Measurements from ENCODE around the gene DIPK1C. TPM values are rescaled to one million over a fixed set of nuclear protein-coding genes. Genes with fewer than 3 reads are reported as not detected.

The DIPK1C gene
- total and polyA plus RNA-seq, 10 of the 15 experiments (the other 5 are each of a cell fraction or from before 2014, with no cell fraction given): not detected

- no peaks in the 10 kb centered on the region for H3K36me3 ChIP-seq (ENCODE audit: control insufficient read depth in 2 of 2, insufficient read depth in 2 of 2, low read length in 1 of 2)
- H2AFZ ChIP-seq (ENCODE audit: control insufficient read depth, low read depth, low read length): no peak overlapping the region
- no peaks in the 10 kb centered on the region for H3K4me1 ChIP-seq (ENCODE audit: control insufficient read depth, insufficient read depth, low read length)
- H3K4me2 ChIP-seq (ENCODE audit: control insufficient read depth, insufficient read depth): no peak overlapping the region
- no peak for FAIRE-seq
- intact Hi-C loops (cut with micrococcal nuclease; ENCODE audit: unreplicated experiment): no loop called here
- no peak for TF ChIP-seq NR2C2 (IDR thresholded peaks at IDR 0.05; ENCODE audit: borderline replicate concordance, control insufficient read depth, insufficient read length, low read depth)
- no peak for TF ChIP-seq TBL1XR1 (IDR thresholded peaks at IDR 0.05; ENCODE audit: low read depth, low read length)
- TF ChIP-seq SREBF1 (IDR thresholded peaks at IDR 0.05; ENCODE audit: low read length): no peak
- no peak for TF ChIP-seq LARP7 (IDR thresholded peaks at IDR 0.05)
- no peak for TF ChIP-seq HDAC2 (IDR thresholded peaks at IDR 0.05)
- no peak for TF ChIP-seq YY1 (IDR thresholded peaks at IDR 0.05; ENCODE audit: low read depth, low read length)
- TF ChIP-seq POU2F2 (IDR thresholded peaks at IDR 0.05; ENCODE audit: borderline replicate concordance, low read depth, low read length): no peak
- TF ChIP-seq SMC3 (IDR thresholded peaks at IDR 0.05; ENCODE audit: borderline replicate concordance, low read length): no peak
- no peak overlapping the region for H3K4me3 ChIP-seq
- in situ Hi-C loops (cut with MboI): no loop called here
- no peak for DNase-seq (ENCODE audit: low read depth, low spot score)
- BruUV-seq (replicated peaks): no TSS peak
- no peak for ATAC-seq
- H3K27ac ChIP-seq (ENCODE audit: control insufficient read depth, insufficient read depth): no peak overlapping the region
- ChIA-PET SMC1A (ENCODE audit: uncharacterized antibody, unreplicated experiment) (interaction anchor here (1.0 kb wide), 1 partner anchor 101 kb away, joined by 3 read pairs; no protein-coding TSS in a partner anchor), RAD21 (ENCODE audit: unreplicated experiment) (no interaction called here), CTCF (no interaction called here), POLR2A (no interaction called here)
- WGBS (ENCODE audit: insufficient coverage, insufficient replicate concordance, low lambda C conversion rate, missing lambda C conversion rate): 33% methylated on average over 7 of the region's 7 CpGs
- no peak overlapping the region for H3K9ac ChIP-seq (ENCODE audit: control insufficient read depth, insufficient read depth, low read length)
- H3K27me3 ChIP-seq (replicated peaks in 1 of 2; ENCODE audit: control insufficient read depth in 2 of 2, insufficient read depth in 2 of 2, low read length in 1 of 2): peaks cover 4 to 5% of the 10 kb centered on the region in 2 experiments; a peak in 3 of 4 replicates
- H3K9me3 ChIP-seq (replicated peaks; ENCODE audit: control insufficient read depth, insufficient read depth, low read length): no peaks in the 10 kb centered on the region
- no peaks in the 10 kb centered on the region for H4K20me1 ChIP-seq (ENCODE audit: control insufficient read depth, insufficient read depth)
- no peaks in the 10 kb centered on the region for H3K79me2 ChIP-seq (ENCODE audit: control insufficient read depth, insufficient read depth, low read length)
These were observed 6.5 kb downstream of the DIPK1C start for GRCh38 chr18:74450626-74451025.

GRCh38 chr18:74447404-74448152 lies 9.5 kb downstream of the DIPK1C start:
- Histone ChIP-seq H3K4me2 (ENCODE audit: control insufficient read depth, insufficient read depth) (no peak overlapping the region), H3K9me3 (replicated peaks; ENCODE audit: control insufficient read depth, insufficient read depth, low read length) (no peaks in the 10 kb centered on the region), H3K4me3 (no peak overlapping the region), H3K79me2 (ENCODE audit: control insufficient read depth, insufficient read depth, low read length) (no peaks in the 10 kb centered on the region), H4K20me1 (ENCODE audit: control insufficient read depth, insufficient read depth) (no peaks in the 10 kb centered on the region), H2AFZ (ENCODE audit: control insufficient read depth, low read depth, low read length) (no peak overlapping the region), H3K27ac (ENCODE audit: control insufficient read depth, insufficient read depth) (no peak overlapping the region), H3K27me3 (replicated peaks in 1 of 2; ENCODE audit: control insufficient read depth in 2 of 2, insufficient read depth in 2 of 2, low read length in 1 of 2) (peaks cover 0 to 5% of the 10 kb centered on the region in 2 experiments; a peak in 2 of 4 replicates), H3K9ac (ENCODE audit: control insufficient read depth, insufficient read depth, low read length) (no peak overlapping the region), H3K36me3 (ENCODE audit: control insufficient read depth in 2 of 2, insufficient read depth in 2 of 2, low read length in 1 of 2) (no peaks in the 10 kb centered on the region), H3K4me1 (ENCODE audit: control insufficient read depth, insufficient read depth, low read length) (no peaks in the 10 kb centered on the region)
- DNase-seq (ENCODE audit: low read depth, low spot score) (no peak), ATAC-seq (no peak), FAIRE-seq (no peak)
- ChIA-PET SMC1A (ENCODE audit: uncharacterized antibody, unreplicated experiment) (no interaction called here), CTCF (no interaction called here), POLR2A (no interaction called here), RAD21 (ENCODE audit: unreplicated experiment) (no interaction called here)
- 41% methylated on average over 16 of the region's 16 CpGs for WGBS (ENCODE audit: insufficient coverage, insufficient replicate concordance, low lambda C conversion rate, missing lambda C conversion rate)
- in situ Hi-C loops (cut with MboI) (no loop called here), intact Hi-C loops (cut with micrococcal nuclease; ENCODE audit: unreplicated experiment) (no loop called here)
- BruUV-seq (replicated peaks): no TSS peak
- TF ChIP-seq HDAC2 (IDR thresholded peaks at IDR 0.05) (no peak), EGR1 (IDR thresholded peaks at IDR 0.05; ENCODE audit: borderline replicate concordance in 1 of 2, low read depth in 2 of 2, low read length in 2 of 2) (no peak), IKZF1 (conservative IDR thresholded peaks at IDR 0.05) (no peak), HDGF (IDR thresholded peaks at IDR 0.05) (no peak), JUNB (IDR thresholded peaks at IDR 0.05) (no peak), CREB1 (IDR thresholded peaks at IDR 0.05; ENCODE audit: low read depth) (no peak), MTA3 (IDR thresholded peaks at IDR 0.05; ENCODE audit: borderline replicate concordance, low read length) (no peak), TCF7 (IDR thresholded peaks at IDR 0.05; ENCODE audit: borderline replicate concordance) (no peak), ATF2 (IDR thresholded peaks at IDR 0.05; ENCODE audit: low read length) (no peak), MLLT1 (IDR thresholded peaks at IDR 0.05) (no peak)
